DMS153 (cell line): ENCODE results near the gene ST3GAL5.
"Not testable (repeated sequence)": the region's sequence is repeated elsewhere in the genome, so short reads cannot be mapped to it uniquely, and the experiment has no call there.

ENCODE experiments used
- DNase-seq: peaks from one replicate; lab custom pipeline; 2025; lab: John Stamatoyannopoulos, UW

The ST3GAL5 gene

DNA sequence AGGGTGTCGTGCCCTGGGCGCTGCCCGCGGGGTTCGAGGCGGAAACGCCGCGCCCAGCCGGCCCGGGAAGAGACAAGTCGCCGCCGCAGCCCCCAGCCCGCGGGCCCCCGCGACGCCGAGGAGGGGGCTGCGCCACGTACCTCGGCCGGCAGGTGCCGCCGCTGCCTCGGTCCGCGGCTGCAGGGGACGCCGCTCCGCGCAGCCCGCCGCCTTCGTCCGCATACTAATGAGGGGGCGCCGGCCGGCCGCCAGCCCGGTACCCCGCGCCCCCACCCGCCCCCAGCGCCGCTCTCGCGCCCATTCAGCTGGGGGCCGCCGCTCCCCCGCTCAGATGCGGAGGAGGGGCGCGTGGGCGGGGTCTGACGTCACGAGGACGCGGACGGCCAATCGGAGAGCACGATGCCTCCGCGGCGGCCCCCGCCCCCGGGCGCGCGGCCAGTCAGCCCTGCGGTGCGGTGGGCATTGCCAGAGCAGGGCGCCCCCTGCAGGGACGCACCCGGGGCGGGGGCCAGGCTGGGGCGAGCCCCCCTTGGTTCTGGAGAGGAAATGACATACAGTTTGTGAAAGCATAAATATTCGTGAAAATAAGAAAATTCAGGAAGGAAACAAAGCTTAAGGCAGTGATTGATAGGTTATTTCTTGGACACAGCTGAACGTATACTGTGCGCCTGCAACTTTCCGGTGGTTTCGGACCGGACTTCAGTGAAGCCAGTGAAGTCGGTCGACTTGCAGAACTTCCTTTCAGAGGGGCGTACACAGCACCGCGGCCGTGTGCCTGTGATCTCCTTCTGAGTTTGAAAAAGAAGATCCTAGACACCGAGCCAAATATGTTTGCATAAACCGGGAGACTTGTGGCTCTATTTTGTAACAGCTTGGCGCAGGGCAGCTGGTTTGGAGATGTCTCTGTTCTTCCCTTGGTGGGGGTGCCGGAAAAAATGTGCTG is at the start of gene ST3GAL5:
Gene ST3GAL5, minus strand, starts transcription at position 307 of the 943 bp plus-strand sequence. Its CDS starts 85 bp downstream, at position 222.
- DNase-seq = peak; percentile 76

DNA sequence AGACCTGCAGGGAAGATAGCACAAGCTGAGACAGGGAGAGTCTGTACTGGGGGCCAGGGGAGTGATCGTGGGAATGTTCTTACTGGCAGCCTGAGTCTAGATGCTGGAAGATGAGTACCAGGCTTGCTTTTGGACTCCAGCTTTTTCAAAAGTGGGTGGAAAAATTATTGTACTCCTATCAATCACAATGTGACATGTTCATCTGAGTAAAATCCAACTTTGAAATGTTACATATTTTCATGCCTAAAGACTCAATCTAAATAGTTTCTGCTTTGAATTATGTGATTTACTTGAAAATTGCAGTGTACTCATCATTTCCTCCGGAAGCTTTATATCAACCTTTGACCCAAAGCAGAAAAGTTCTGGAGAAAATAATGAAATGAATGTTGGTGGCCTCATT is 49.7 kb upstream of the ST3GAL5 start:
- DNase-seq = no peak

DNA sequence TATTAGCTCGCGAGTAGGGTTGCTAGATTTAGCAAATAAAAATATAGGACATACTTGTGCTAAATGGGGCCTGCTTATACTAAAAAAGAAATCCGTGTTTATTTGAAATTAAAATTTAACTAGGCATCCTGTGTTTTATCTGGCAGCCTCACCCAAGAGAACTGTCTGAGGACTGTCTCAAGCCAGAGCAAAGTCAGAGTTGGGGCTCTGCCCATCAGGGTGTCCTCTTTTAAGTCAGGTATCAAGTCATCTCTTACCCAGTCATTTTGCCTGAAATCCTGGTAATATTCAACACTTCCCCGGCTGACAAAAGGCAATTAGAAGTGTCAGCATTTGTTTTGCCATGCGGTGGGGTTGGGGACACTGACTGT is 48.3 kb upstream of the ST3GAL5 start:
- DNase-seq = no peak

DNA sequence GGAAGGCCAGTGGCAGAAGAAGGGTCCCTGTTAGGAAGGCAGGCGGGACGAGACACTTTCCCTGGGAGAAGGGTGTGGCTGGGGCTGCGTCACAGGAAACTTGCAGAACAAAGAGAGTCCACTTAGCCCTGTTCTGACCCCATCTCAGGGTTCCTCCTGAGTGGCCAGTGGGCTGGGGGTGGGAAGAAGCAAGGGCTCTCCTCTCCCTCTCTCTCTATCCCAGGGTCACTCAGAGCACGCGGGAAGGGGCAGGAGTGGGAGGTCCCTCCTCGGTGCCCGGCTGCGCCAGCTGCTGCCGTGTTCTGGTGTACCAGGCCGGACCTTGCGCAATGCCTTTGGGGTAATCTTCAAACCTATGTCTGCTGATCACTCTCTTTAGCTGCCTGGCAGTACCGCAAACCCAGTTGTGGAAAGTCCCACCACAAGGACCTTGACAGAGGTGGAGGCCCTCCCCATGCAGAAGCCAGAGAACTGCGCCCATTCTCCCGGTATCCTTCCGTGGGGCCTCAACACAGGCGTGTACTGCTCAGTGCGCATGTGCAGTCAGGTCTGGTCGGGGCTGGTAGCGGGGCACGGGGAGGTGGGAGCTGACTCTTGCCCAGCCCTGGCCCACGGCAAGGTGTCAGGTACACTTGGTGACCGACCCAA is 47.8 kb upstream of the ST3GAL5 start:
- DNase-seq = no peak

DNA sequence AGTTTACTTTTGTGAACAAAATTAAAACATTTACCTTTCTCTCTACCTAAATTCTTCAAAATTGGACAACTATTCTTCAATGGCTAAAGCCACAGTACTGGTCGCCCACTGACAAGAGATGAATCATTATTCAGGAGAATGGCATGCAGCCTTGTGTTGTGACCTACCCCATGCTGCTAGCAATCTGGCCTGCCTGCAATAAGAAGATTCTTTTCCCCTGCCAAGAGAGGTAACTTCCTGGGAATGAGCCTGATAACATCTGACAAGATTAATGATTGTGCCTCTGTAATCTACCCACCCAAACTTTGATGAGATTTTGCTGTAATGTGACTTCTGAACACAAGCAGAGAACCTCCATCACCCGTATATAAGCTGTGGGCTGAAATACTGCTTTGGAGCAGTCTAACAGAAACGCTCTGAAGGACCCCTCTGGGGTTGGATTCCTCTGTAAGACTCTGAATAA is 47.0 kb upstream of the ST3GAL5 start:
- DNase-seq = no peak

DNA sequence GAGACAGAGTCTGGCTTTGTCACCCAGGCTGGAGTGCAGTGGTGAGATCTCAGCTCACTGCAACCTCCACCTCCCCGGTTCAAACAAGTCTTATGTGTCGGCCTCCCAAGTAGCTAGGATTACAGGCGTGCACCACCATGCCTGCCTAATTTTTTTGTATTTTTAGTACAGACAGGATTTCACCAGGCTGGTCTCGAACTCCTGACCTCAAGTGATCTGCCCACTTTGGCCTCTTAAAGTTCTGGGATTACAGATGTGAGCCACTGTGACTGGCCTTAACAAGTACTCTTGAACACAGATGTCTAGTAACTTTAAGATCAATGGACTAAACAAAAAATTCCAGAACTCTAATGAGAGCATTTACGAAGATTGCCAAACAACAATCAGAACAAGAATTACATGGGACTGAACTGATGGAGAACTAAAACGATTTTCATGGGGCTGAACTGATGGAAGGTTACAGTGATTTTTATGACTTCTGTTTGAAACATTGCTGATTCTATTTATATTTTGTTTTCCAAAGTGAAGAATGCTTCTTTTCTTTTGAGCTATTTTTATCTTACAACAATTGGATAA is 46.5 kb upstream of the ST3GAL5 start:
- DNase-seq = no peak

DNA sequence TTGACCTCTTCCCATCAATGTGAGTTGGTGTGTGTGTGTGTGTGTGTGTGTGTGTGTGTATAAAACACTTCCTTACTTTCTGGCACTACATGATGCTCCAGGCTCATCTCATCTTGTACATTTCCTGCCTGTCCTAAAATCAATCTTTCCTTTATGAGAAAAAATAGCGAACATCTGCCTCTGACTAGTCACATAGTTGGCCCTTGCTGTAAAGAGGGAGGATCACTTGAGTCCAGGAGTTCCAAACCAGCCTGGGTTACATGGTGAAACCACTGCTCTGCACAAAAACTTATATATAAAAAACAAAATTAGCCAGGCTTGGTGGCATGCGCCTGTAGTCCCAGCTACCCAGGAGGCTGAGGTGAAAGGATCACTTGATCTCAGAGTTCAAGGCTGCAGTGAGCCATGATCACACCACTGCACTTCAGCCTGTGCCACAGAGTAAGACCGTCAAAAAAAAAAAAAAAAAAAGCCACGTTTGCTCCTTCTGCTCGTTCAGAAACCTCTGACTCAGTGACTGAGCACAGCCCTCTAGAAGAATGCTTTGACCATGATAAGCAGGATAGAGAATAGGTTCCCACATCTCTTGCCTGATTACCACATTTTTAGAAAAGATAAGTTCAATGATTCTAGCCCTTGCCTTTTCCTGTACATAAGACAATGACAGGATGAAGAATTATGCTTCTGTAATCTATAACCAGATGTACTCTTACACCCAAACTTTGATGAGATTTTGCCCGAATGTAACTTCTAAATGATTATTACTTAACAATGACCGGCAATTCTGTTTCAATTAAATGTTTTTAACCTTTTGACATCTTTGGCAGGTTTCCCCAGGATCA is 45.2 kb upstream of the ST3GAL5 start:
- no peak for DNase-seq

DNA sequence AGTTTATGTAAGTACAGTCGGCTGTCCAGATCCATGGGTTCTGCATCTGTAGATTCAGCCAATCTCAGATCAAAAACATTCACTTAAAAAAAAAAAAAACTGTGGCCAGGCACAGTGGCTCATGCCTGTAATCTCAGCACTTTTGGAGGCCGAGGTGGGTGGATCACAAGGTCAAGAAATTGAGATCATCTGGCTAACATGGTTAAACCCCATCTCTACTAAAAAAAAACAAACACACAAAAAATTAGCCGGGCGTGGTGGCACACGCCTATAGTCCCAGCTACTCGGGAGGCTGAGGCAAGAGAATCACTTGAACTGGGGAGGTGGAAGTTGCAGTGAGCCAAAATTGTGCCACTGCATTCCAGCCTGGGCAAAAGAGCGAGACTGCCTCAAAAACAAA is 42.4 kb upstream of the ST3GAL5 start:
- DNase-seq = not testable (repeated sequence)

DNA sequence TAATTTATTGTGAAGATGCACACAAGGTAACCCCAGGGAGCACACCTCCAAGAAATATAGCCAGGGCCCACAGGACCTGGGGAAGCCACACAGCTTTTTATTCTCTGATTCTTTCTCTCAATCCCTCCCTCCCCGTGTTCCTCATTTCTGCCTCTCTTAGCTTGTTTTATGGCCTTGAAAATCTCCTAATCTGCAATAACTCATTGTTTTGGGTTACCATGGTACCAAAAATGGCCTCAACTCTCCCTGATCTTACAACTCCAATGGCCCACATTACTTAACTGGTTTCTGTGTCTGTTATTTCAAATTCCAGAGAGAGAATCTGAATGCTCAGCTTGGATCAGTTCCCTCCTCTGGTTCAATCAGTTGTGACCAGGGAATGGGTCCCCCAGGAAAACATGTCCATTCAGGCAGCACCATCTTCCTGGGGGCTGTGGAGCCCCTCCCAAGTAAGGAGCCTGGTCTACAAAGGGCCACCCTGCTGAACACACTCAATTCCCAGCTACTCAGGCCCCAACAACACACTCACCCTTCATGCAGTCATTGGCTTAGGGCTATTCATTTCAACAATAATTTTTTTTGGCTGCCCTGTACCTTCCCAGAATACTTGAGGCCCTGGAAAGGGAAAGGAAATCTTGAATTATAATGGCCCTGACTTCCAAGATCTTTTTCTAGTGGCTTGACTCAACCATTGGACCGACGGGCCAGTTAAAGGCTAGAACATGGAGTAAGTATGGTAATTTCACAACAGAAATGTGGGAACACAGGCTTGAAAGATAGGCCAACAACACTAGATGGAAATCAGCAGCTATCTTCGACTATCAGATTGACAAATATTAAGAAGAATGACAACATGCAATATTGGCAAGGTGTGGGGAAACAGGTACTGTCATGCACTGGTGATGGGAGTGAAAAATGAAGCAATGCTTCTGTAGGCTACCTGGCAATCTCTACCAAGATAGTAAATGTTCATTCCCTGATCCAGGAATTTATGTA is 41.6 kb upstream of the ST3GAL5 start:
- no peak for DNase-seq

DNA sequence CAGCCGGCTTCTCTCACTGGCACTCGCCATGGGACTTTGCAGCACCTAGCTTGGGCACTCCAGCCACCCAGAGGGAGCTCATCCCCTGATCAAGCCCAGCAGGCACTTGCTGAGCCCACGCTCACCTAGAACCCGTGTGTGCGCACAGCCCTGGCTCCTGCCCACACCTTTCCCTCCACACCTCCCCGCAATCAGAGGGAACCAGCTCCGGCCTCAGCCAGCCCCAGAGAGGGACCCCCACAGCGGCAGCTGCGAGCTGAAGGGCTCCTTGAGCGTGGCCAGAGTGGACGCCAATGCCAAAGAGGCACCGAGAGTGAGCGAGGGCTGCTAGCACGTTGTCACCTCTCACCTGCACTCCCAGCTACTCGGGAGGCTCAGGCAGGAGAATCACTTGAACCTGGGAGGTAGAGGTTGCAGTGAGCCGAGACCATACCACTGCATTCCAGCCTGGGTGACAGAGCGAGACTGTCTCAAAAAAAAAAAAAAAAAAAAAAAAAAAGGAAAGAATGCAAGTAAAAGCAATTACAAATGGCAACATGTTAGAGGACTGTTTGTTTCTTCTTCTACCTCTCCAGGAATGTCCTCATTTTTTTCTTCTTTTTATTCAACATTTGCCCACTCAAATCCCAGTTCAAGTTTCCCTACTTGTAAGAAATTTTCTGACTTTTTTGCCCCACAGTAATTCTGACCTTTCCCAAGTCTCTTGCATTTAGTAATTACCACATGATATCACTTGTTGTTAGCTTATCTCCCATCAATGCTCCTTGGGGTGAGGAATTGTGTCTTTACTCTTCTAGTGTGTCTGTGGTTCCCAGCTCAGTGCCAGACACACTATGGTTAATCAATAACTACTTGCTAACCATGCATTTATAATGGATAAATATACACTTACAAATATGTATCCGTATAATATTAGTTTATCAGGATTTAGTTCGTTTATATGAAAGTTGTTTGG is 40.6 kb upstream of the ST3GAL5 start:
- no peak for DNase-seq

DNA sequence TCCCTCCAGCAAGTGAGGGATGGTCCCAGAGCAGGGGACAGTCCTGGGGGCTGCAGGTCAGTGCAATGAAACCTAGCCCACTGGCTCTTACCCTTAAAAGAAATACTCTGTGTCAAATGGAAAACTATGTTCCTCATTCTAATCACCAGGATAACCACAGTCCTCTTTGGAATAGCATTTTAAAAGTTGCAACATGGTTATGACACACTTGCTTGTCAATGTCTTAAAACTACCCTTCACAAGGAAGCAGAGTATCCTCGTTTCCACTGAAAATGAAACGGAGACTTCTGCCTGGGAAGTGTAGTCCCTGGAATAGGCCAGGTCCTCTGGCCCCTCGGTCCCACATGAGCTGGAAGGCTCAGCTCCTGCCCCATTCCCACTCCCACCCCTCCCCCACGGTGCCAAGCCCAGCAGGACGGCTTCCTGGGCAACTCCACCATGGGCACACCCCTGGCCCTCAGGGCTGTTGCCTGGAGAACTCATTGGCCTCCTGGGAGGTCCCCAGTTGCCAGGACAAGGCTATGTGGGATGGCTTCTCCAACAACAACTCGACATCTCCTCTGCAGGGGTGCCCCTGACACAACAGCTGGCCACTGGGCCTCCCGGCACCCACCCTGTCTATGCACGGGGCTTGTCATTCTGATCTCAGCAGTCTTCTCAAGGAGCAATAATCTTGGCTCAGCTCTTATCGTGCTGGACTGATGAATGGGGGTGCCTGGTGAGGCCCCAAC is 38.3 kb upstream of the ST3GAL5 start:
- DNase-seq = no peak

DNA sequence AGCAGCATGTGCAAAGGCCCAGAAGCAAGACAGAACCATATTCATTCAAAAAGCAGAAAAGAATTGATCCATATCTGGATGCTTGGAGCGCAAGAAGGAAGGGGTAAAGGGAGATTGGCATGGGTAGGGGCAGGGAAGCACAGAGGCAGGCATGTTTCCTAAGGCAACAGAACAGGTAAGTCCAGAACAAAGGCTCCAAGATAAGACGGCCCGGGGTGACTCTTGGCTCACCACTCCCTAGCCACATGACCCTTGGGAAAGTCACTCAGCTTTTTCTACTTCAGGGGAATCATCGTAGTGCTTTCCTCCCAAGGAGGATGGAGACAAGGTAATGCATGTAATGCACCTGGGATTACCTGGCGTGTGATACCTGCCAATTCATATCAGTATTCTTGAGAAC is 37.7 kb upstream of the ST3GAL5 start:
- no peak for DNase-seq

DNA sequence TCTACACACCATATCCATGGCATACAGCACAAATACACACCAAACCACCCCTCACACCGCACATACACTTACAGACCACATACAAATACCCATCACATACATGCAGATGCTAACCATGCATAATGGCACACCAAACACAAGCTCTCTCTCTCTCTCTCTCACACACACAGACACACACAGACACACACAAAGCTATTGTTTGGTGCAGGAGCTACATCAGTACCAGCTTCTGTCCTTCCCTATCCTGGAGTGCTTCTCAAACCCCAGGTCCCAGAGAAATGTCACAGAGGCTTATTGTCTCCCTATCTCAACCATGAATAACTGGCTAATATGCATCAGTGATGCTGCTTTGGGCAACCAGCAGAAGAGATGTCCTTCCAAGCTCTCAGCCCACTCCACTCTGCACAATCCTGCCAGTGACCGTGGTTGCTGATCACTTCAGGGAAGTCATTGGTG is 36.5 kb upstream of the ST3GAL5 start:
- no peak for DNase-seq

DNA sequence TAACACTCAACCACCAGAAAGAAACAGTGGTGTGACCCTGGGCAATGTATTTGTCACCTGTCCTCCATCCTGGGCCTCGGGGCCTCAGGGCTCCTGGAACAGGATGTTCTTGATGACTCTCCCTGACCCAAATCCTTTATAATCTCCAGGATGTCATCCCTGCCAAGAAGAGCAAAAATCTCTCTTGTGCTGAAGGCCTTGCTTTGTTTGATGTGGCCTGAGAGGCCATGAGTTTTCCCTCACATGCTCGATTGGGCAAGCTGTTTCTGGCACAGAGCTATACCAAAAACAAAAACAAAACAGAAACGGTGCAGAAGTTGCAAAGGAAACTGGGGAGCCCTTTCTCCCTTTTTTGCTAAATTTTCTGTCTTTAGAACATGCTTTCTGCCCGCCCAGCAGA is 35.7 kb upstream of the ST3GAL5 start:
- no peak for DNase-seq

DNA sequence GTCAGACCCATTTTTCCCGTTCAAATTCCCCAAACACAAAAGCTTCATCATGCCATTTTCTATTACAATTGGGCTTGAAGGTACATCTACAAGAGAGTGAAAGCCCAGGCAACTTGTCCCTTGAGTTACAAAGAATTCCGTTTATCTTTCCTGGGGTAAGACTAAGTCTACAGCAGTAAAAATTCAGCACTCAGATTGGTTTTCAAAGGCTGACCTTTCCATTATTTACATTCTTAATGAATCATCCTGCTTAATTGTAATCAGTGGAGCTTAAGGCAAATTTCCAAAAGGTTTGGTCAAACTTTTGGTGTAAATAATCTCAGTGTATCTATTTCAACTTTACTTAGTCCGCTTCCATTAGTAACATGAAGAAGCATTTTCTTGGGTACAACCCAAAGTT is 33.4 kb upstream of the ST3GAL5 start:
- no peak for DNase-seq

DNA sequence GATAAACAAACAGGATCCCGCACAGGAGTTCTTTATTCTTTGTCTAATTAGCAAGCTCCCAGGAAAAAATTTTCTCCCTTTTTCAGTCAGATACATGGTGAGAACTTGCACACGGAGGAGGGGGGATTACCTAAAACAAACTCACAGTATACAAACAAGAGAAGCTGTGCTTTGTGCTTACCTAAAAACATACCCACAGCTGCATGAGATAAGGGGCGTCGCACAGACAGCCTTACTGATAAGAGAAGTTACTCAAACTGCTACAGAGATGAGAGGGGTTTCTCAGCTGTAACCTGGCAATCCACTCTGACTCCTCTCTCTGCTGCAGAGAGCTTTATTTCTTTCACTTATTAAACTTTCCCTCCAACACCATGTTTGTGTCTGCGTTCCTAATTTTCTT is 32.9 kb upstream of the ST3GAL5 start:
- DNase-seq = no peak

DNA sequence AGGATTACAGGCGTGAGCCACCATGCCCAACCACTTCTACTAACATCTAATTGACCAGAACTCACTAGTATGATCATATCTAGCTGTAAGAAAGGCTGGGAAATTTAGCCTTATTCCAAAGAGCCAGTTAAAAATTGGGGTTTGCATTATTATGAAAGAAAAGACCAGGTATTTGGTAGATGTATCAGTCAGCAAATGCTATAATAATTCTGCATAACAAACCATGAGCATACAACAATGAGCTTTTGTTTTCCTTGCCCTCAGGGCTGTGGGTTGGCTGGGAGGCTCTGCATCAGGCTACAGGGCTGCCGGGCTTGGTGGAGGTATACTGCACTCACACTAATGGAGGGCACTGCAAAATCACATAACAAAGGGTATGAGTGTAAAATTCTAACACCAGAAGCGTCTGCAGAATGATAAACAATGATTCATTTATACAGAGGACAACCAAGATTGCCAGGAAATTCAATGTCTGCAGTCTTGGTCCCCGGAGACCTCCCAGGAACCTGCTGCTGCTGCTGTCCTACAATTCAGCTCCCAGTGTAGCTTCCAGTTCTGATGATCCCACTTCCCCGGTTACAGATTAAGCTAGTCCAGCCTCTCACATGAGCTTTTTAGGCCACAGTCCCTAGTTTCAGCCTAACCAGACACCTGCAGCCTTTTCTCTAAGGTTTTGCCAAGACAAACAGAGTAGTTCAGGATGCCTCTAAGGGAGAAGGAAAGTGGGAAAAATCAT is 32.2 kb upstream of the ST3GAL5 start:
- DNase-seq = no peak
